Activated T-helper 1 cell treated with Interleukin-2 at 50 U/mL for 16 hours (primary cell): ENCODE results near the gene GPD2.

Source experiments
- DNase-seq: peaks from one replicate; pipeline ENCODE4 v3.0.0-alpha.2; 2020; ENCODE audit warnings: low read depth

GPD2 gene

DNA sequence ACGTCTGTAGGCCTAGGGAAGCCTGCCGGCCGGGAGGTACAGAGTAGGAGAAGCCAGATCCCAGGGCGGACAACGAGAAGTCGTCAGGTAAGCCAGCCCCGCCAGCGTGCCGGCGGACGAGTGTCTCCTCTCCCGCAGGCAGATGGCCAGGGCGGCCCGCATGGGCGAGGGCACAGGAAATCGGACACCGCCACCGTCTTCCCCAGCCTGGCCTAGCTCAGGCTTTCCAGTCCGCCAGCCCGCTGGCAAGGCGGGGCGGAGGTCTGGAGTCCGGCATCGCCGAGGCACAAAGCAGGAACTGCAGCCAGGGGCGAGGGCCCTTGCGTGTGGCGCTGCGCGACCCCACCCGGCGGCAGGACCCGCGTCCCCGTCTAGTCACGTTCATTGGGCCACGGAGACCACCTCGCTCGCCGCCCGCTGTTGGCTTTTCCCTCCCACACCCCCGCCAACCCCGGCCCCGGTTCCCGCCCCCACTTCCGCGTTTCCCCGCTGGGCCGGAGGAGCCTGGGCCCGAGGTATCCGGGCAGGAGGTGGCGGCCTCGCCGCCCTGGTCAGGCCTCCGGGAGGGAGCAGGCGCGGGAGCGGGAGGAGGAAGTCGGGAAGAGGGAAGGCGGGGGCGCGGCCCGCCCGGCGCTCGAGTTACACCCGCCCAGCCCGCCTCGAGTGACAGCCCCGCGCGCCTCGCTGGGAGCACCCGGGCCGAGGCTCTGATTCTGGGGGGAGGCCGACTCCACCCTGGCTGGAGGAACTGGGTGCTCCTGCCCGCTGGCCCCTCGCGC, at the start of gene GPD2:
GPD2 (plus strand) TSS at position 662 of the 779 bp plus-strand sequence. CDS start 39,727 bp downstream, outside the sequence.
- peak; percentile 48 for DNase-seq

DNA sequence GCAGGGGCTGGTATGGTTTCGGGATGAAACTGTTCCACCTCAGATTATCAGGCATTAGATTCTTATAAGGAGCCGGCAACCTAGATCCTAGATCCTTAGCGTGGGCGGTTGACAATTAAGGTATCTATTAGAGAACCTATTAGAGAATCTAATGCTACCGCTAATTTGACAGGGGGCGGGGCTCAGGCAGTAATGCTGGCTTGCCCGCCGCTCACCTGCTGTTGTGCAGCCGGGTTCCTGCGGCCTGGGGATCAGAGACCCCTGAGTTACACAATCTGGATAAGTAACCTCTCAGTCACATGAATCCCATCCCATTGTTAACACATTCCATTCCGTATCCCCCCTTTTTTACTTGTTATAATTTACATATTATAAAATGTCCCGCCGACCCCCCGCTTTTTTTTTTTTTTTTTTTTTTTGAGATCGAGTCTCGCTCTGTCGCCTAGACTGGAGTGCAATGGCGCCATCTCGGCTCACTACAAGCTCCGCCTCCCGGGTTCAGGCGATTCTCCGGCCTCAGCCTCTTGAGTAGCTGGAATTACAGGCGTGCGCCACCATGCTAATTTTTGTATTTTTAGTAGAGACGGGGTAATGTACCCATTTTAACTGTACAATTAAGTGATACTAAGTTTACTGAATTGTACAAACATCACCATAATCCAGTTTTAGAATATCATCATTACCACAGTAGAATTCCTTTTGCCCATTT, 42.0 kb upstream of the GPD2 start:
- DNase-seq: no peak

DNA sequence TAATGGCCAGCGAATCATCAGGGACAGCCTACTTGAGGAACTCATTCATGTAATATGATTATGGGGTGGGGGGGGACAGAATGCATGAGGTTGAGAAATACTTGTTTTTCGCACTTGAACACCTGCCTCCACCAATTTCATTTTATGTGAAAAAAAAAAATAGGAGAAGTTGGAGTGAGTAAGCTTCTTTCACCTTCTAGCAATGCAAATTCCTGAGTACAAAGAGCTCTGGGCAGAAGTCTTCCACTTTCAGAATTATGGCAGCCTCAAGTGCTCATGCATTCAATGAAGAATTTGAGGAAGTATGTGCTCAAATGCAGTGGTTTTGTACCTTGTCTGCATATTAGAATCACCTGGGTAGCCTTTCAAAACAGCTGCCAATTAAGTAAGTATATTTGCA, 40.1 kb upstream of the GPD2 start:
- no peak for DNase-seq

DNA sequence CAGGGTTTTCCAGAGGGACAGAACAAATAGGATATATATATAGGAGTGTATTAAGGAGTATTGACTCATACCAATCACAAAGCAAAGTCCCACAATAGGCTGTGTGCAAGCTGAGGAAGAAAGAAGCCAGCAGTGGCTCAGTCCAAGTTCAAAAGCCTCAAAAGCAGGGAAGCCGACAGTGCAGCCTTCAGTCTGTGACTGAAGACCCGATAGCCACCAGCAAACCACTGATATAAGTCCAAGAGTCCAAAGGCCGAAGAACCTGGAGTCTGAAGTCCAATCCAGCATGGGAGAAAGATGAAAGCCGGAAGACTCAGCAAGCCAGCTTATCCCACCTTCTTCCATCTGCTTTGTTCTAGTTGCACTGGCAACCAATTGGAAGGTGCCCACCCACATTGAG, 39.0 kb upstream of the GPD2 start:
- DNase-seq: no peak

DNA sequence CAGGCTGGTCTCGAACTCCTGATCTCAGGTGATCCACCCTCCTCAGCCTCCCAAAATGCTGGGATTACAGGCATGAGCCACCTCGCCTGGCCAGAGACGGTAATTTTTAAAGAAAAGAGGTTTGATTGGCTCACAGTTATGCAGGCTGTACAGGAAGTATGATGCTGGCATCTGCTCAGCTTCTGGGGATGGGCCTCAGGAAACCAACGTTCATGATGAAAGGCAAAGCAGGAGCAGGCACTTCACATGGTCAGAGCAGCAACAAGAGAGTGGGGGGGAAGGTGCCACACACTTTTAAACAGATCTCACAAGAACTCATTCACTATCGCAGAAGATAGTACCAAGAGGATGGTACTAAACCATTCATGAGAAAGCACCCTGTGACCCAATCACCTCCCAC, 38.0 kb upstream of the GPD2 start:
- no peak for DNase-seq

DNA sequence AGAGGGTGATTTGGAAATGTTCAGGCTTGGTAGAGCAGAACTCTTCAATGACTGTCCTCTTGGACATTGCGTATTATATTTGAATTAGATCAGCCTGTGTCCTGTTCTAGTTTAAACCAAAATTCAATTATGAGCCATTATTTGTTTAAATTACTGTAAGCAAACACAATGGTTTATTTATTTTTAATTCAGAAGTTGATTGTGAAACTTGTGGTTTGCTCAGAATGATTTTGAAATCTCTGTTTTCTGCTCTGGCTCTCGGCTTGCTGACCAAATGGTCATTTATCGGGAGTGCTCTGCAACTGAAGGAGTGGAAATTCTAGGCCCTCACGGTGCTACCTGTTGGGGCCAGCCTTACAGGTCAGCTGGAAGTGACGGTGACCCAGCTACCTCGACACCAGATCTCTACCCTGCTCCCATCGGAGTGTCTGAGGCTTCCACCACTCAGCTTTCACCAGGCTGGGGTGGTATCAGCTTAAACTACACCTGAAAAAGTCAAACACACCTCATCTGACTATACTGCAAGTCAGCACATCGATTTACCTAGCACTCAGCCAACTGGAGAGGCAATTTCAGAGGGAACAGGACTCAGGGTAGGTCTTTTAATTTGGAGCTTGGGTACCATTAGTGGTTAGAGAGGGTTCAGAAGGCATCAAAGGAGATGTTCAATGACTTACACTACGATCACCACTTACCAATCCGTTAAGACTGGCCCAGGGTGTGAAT, 36.8 kb upstream of the GPD2 start:
- DNase-seq: no peak

DNA sequence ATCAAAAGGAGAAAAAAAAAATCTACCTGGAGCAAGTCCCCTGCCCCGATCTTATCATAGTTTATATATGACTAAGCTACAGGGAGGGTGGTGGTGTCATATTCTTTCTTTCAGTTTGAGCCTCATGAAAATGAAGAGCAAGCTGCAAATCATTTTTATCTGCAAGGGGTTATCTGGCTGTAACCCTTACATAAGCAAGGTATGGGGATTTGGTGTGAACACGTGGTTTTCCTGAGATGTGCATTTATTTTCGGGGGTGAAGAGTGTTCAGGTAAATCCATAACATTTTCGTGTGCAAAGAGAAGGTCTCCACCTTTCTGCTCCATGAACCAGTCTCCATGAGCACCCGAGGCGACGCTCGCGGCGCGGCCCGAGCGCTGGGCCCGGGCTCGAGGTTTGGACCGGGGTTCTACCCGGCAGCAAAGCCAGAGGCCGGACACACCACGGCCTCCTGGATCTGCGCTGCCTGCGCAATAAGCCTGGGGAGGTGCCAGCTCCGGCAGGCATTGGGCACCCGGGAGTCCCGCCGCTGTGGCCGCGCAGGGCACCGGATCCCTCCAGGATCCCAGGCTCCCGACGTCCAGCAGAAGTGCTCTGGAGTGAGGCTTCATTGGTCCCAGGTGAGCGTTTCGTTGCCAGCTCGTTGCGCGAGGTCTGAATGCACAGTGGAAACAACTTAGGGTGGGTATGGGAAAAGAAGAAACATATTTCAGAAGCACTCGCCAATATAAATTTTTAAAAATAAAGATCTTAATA, 36.1 kb upstream of the GPD2 start:
- no peak for DNase-seq

DNA sequence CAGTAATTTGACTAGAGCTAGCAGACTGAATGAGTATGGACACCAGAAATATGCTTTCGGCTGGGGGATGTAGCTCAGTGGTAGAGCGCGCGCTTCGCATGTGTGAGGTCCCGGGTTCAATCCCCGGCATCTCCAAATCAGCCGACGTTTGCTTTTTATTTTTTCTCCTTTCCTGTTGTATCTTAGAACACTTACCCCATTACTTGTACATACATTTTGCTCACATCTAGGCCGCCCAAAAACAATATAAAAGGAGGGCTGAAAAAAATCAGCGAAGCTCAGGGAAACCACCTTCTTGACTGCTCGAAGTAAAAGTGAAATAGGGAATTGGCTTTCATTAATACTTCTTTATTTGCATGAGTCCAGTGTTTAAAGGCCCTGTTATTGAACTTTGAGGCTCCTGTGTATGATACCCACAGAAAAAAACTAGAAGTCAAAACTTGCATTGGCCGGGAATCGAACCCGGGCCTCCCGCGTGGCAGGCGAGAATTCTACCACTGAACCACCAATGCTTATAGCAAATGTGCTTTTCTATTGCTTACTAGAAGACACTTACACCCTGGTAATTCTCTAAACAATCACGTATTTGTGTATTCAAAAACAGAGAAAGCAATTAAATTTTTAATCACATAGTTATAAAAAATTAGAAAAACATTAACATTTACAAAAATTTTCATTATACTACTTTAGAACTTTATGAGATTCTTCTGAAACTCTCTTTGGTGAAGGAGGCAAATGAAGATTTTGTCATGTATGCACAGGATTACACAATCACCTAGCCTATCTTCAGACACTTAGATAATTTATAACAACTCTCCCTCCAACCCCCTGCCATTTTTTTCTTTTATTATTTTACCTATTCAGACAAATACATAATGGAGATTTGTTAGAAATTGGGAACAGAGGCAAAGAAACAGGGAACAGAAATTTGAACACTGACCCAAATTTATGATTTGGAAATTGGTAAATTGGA, 35.2 kb upstream of the GPD2 start:
- DNase-seq: peak; percentile 65

DNA sequence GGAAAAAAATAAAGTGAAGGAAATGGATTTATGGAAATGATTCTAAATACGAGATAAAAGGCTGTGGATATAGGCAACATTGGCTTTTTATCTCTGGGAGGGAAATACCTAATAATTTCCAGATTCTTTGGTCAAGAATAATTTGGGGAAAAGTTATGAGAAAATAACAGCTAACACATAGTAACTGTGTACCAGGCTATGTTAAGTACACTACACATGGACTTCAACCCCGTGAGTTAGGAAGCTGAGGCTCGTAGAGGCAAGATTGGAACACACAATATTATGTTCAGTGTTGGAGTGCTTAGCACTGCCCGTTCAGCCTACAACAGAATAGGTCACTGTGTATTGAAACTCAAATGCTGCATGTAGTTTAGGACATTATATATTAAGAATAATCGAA, 34.3 kb upstream of the GPD2 start:
- DNase-seq: no peak

DNA sequence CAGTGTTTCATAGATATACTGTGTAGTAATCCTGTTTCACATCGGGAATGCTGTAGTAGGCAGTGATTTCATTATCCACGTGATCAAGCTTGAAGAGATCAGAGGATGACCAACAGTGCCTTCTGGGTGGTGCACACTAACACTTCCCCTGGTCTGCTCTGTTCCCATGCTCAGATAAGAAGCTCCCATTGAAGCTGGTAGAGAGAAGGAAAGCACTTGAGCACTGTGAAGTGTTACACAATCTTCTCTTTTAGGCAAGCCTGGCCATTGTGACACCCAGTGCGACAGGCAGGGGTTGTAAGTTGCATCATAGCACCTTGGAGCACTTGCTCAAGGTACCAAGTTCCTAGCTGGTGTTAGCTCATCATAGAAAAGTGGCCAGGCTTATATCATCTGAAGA, 30.6 kb upstream of the GPD2 start:
- DNase-seq: no peak

DNA sequence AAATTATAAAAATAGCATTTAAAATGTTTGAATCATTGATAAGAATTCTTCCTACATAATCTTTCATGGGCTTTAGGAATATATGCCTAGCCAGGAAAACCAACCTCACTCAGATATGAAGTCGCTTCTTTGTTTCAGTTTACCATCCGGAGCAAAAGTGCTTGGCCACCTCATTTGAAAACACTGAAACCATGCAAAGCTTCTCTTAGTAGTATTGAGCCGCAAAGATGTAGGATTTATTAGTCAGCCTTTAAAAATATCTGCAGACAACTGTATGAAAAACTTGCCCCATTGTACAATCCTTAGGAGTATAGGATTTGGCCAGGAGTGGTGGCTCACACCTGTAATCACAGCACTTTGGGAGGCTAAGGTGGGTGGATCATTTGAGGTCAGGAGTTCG, 24.3 kb upstream of the GPD2 start:
- no peak for DNase-seq

DNA sequence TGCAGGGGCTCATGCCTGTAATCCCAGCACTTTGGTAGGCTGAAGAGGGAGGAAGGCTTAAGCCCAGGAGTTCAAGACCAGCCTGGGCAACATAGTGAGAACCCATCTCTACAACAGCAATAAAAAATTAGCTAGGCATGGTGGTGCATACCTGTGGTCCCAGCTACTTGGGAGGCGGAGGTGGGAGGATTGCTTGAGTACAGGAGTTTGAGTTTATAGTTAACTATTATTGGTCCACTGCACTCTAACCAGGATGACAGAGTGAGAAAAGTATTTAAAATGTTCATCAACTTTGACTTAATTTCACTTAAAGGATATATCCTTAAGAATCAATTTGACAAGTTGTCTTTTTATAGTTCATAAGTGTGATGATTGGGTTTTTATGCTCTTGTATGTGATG, 14.3 kb upstream of the GPD2 start:
- DNase-seq: no peak

DNA sequence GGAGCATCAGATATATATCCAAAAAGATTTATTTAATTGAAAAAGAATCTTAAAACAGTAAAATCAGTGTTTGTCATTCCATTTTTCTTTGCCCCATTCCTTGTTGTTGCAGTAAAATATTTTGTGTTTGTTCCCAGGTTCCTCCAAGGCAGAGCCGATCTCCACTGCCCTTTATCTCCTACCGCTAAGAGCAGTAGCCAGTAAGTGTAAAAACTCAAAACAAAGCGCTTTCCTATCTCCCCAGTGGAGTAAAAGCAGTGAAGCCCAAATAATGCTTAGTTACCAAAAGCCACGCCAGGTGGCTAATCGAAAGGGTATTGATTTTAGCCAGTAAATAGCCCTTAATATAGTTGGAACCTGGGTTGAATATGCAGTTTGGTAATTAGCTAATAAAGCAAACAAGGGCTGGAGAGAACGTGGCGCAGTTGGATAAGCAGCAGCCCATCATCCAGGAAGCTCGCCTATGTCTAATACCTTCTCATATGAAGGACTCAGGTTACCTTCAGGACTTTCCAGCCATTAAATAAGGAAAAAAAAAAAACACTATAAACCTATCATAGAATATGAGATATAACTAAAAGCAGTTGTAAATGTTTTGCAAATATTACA, 12.4 kb upstream of the GPD2 start:
- DNase-seq: no peak

DNA sequence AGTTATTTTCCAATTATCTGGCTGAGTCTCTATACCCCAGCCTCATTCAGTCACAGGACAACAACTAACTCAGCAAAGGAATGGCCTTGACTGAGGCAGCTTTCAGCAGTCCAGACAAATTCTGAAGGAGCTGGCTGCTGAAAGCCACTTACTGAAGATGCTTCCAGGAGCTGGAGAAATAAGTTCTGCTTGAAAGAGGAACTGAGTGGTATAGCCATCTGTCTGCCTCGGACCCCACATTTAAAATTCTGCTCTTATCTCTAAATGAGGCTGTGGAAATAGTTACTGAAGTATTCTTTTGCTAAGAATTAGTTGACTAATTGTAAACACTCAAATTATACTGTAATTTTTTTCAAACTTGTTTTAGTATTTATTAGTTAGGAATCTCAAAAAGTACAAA, 9.1 kb upstream of the GPD2 start:
- DNase-seq: no peak

DNA sequence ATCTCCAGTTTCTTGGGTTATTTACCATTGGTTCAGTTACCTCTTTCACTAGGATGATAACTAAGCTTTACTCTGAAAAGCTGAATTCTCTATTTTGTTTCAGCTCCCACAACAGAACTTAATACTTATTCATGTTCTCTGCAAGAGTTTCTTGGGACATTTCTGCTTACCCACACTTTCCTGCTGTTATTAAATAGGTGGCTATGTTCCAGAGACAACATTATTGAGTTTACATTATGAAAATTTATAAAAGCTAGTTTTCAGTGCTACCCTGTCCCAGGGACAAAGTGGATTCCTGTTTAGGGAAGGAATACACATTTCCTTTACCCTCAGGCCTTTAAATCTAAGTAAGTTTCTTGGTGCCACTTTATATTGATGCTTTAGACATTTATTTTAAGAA, 7.0 kb upstream of the GPD2 start:
- DNase-seq: no peak

DNA sequence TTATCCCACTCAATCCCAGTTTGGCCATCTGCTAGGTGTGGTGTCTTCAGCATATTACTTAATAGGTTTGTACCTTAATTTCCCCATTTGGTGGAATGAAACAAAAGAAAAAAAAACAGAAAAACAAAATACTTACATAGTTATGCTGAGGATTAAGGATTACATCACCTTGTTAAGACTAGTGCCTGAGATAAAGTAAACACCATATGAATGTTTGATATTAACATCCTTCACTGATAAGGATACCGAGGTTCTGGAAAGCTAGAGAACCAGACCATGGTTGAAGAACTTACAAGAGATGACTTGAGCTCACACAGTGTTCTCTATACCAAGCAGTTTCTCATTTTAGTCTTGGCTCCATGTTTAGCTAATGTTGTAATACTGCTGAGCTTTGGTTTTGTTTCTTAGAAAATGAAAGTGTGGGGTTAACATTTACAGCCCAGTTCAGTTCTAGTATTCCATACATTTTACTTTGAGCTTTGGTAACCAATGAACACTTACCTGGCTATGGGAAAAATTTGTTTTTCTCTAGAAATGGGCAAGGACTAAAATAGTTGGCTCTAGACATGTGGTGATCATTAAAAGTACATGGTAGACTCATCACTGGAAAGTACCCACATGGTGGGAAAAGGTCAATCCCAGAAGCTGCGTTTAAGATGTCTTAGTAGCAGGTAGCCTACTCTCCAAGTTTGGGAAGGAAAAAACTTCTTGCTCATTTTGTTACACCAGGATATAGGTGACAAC, 5.8 kb upstream of the GPD2 start:
- DNase-seq: no peak

DNA sequence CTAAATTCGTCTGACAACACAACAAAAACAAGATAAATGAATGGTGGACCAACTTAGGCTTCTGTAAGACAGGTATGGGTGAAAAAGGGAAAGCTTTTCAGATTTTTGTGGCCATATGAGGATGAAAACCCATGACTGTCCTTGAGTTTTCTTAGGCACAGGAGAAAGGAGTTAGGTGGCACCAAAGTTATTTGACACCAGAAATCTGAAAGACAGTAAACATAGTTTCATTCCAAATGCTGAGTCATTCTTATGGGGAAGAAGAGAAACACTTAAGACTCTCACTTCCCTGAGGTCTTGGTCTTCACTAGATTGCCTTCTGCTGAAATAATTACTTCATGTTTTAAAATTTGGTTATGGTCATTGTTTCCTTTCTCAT, 5.2 kb upstream of the GPD2 start:
- DNase-seq: no peak

DNA sequence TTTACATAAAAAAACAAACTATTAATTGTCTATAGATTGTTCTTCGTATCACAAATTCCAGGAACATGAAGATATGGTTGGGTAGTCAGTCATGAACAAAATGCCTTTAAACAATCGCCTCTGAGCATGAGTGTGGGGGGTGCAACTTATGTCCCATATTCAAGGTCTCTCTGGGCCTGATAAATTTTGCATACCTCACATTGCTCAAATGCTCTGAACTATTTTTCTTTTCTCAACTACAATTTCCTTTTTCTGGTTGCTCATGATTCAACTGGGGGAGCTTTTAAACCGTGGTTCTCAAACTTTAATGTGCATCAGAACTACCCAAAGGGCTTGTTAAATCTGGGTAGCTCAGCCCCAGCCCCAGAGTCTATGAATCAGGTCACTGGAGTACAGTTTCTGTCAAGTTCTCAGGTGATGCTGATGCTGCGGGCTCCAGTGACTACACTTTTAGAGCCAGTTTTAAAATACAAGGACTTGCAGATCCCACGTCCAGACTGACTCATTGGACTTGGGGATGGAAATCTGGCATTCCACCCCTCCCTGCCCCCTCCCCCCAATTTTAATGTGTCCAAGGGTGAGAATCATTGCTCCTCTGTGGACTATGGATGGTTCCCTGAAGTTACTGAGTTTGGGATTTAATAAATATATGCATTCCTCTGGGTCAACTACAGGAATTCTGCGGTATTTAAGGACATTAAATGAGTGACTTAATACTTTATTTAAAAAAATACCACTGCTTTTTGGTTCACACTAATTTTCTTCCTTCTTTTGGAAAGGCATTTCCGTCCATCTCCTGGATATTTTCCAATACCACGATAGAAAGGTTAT, 1.5 kb upstream of the GPD2 start:
- DNase-seq: no peak

DNA sequence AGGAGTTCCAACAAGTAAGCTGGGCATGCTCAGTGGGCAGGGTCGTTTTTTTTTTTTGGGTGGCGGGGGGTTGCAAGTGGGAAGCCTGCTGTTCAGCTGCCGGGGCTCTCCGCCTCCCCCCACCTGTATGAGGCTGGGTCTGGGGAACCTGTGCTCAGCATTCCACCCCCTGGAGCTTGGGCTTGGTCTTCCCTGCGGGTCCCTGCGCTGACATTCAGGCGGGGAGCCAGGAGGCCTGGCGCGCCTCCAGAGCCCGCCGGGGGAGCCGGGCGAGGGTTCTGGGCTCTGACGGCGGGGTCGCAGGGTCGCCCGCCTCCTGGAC, 822 bp upstream of the GPD2 start:
- DNase-seq: no peak
